ENCODE measurements around the gene PSMD3. TPM values are rescaled to one million over a fixed set of nuclear protein-coding genes. Genes with fewer than 3 reads are reported as not detected.

Gene PSMD3
- total and polyA plus RNA-seq, 9 of the 15 experiments (the other 6 are each of a cell fraction or from before 2014, with no cell fraction given): 2.0 to 251 (median 135) TPM

GRCh38 chr17:40017422-40018080 lies 36.9 kb downstream of the PSMD3 start:
- POLR2A ChIA-PET: interaction anchor here (0.7 to 1.3 kb wide), 2 partner anchors 15 to 233 kb away, joined by 3 read pairs; no protein-coding TSS in a partner anchor
- no peak overlapping the region for H3K4me3 ChIP-seq
- H3K27me3 ChIP-seq (ENCODE audit: control insufficient read depth in 2 of 2, insufficient read depth in 2 of 2, low read length in 2 of 2): no peaks in the 10 kb centered on the region
- no peaks in the 10 kb centered on the region for H3K9me3 ChIP-seq (replicated peaks; ENCODE audit: control insufficient read depth, insufficient read depth, low read depth, low read length)
- peaks cover 5 to 65% of the 10 kb centered on the region in 2 experiments; a peak in 3 of 5 replicates for H3K4me1 ChIP-seq (replicated peaks in 1 of 2; ENCODE audit: control insufficient read depth in 2 of 2, insufficient read depth in 2 of 2, low read length in 2 of 2)
- no peak overlapping the region for H2AFZ ChIP-seq (ENCODE audit: low read depth, low read length)
- no TSS peak for BruUV-seq (replicated peaks)
- H4K20me1 ChIP-seq (replicated peaks; ENCODE audit: control insufficient read depth, insufficient read depth, low read length): no peaks in the 10 kb centered on the region
- FAIRE-seq: no peak
- no peak overlapping the region for H3K27ac ChIP-seq (ENCODE audit: extremely low read depth, low read depth, low read length)
- 44% methylated on average over 15 of the region's 15 CpGs for WGBS (ENCODE audit: insufficient coverage, low coverage, missing lambda C conversion rate)
- H3K36me3 ChIP-seq (ENCODE audit: control insufficient read depth, insufficient read depth, low read length): peaks cover 39% of the 10 kb centered on the region; the same call in 2 of the 3 replicates
- no peak for DNase-seq (ENCODE audit: extremely low read depth in 1 of 4, low spot score in 3 of 4)
- H3K4me2 ChIP-seq (ENCODE audit: insufficient read depth, low read length): no peak overlapping the region
- intact Hi-C loops (cut with micrococcal nuclease) (loop anchor here (10.0 kb wide), 2 partner anchors 147 to 337 kb away; no protein-coding TSS in a partner anchor), in situ Hi-C loops (cut with MboI) (loop anchor here (10.0 to 25.0 kb wide), 2 partner anchors 270 to 337 kb away; partner anchors contain the start of gene CDC6)
- no peaks in the 10 kb centered on the region for H3K9me1 ChIP-seq (ENCODE audit: control insufficient read depth, insufficient read depth, low read length)
- ATAC-seq: no peak
- CTCF ChIA-PET (ENCODE audit: low intra/inter-chr PET ratio): no interaction called here
- H3K9ac ChIP-seq (ENCODE audit: insufficient read depth in 1 of 2, low read depth in 2 of 2, low read length in 2 of 2): peak overlapping the region in 1 of 2 experiments; percentile 73; a peak in 1 of 4 replicates
- no peaks in the 10 kb centered on the region for H3K79me2 ChIP-seq (ENCODE audit: control insufficient read depth, insufficient read depth, low read length)
- TF ChIP-seq HINFP (tag; conservative IDR thresholded peaks at IDR 0.05; ENCODE audit: low read depth) (no peak), NR0B1 (IDR thresholded peaks at IDR 0.05; ENCODE audit: partially characterized antibody) (no peak), BDP1 (IDR thresholded peaks at IDR 0.05; ENCODE audit: insufficient read depth, insufficient read length) (no peak), PURB (CRISPR knock-in tag; IDR thresholded peaks at IDR 0.05; ENCODE audit: low read depth) (no peak), LEF1 (IDR thresholded peaks at IDR 0.05) (no peak), RBM14 (IDR thresholded peaks at IDR 0.05; ENCODE audit: borderline replicate concordance, insufficient read depth, low read depth, low read length) (no peak), E4F1 (CRISPR knock-in tag; IDR thresholded peaks at IDR 0.05; ENCODE audit: borderline replicate concordance) (no peak), ELF2 (CRISPR knock-in tag; IDR thresholded peaks at IDR 0.05) (no peak), ZNF282 (CRISPR knock-in tag; IDR thresholded peaks at IDR 0.05) (no peak), ZNF830 (CRISPR knock-in tag; IDR thresholded peaks at IDR 0.05) (no peak), CC2D1A (IDR thresholded peaks at IDR 0.05) (no peak), EP400 (IDR thresholded peaks at IDR 0.05) (no peak), ZNF77 (CRISPR knock-in tag; IDR thresholded peaks at IDR 0.05) (no peak), IRF9 (tag; IDR thresholded peaks at IDR 0.05) (no peak), POLR2G (IDR thresholded peaks at IDR 0.05; ENCODE audit: low read depth, low read length) (peak; percentile 43), CHD1 (IDR thresholded peaks at IDR 0.05; ENCODE audit: low read length) (no peak), POLR2A (conservative IDR thresholded peaks at IDR 0.05) (0 out of 2 replicates have a peak, but pooled peaks have one; percentile 27)

Measured in K562 (cell line).